ENCODE measurements around the gene MTHFS.
"Not testable (repeated sequence)": the region's sequence is repeated elsewhere in the genome, so short reads cannot be mapped to it uniquely, and the experiment has no call there.

Gene MTHFS

DNA sequence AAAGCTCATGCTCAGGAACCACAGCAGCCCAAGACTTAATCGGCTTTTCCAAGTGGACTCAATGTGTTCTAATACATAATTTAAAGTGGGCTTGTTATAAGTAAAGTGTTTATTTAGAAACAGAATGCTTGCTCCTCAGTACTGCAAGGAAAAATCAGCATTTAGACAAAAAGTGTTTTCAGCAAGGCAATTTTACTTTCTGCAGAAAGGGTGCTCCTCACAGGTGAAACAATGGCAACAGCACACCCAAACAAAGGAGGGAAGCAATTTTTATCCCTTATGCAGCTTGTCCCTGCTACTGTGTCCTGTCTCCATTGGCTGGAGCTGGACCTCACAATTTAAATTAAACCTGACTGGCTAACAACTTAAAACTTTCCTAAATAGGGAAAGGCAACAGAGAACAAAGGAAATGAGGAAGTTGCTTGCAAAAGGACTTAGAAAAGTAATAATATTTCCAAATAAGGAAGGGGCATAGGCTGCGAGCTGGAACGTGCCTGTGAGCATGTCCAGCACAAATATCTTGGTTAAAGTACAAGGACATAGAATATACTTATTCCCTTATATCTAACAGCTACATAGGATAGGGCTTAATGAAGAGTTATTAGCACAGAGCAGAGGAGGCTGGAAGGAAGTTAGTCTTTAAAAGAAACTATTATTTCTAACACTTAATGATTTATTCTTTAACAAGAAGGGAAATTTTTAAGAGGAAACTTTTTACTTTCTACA, 19.1 kb upstream of the MTHFS start:
- not testable (repeated sequence) for DNase-seq (ENCODE audit: low read depth in 2 of 2)

DNA sequence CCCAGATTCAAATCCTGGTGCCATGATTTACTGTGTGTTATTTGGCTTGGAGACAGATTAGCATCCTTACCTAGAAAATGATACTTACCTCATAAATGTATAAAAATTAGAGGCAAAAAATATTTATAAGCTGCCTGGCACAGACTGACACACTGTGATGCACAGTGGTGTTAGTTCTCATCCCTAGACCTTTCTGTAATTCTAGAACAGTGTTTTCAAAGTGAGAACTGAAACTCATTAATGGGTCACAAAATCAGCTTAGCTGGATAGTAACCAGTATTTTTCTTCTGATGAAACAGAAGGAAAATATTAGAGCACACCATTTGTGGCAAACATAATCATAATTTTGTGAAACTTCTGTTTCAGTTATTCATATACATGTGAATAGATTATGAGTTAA, 17.9 kb upstream of the MTHFS start:
- DNase-seq (ENCODE audit: low read depth in 2 of 2): no peak

GRCh38 chr15:79909556-79910335, 12.9 kb upstream of the MTHFS start:
- not testable (repeated sequence) for DNase-seq (ENCODE audit: low read depth in 2 of 2)

GRCh38 chr15:79904271-79904670, 7.5 kb upstream of the MTHFS start:
- no peak for DNase-seq (ENCODE audit: low read depth in 2 of 2)

DNA sequence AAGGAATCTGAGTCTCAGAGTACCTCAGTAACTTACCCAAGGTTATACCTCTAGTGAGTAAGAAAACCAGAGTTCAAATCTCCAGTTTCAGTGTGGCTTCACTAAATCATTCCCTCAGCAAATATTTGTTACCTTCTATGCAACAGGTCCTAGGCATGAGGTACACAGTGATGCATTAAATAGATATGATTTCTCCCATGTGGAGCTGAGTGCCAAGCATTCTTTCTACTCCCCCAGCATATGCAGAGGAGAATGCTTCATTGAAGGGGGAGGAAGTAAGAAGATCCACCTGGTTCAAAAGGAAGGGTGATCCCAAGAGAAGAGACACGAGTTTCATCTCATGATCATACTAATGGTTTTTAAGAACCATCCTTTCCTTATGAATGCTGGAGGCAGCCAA, 6.8 kb upstream of the MTHFS start:
- no peak for DNase-seq (ENCODE audit: low read depth in 2 of 2)

DNA sequence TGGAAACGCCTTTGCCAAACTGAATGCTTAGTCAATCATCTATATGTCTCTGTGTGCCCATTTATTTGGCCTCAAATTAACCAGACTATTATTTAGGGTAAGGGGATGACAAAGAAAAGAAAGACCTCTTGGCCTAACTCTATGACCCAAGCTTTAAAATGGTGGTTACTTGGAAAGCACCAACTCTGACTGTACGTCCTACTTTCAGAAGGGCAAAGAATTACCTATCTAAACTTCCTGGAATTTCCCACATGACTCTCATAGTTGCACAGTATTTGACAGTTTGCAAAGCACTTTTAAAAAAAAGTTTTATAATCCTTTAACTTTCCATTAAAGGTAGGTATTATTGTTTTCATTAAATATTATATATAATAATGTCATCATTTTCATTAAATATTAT, 6.3 kb upstream of the MTHFS start:
- DNase-seq (ENCODE audit: low read depth in 2 of 2): no peak

GRCh38 chr15:79901958-79902357, 5.1 kb upstream of the MTHFS start:
- no peak for DNase-seq (ENCODE audit: low read depth in 2 of 2)

DNA sequence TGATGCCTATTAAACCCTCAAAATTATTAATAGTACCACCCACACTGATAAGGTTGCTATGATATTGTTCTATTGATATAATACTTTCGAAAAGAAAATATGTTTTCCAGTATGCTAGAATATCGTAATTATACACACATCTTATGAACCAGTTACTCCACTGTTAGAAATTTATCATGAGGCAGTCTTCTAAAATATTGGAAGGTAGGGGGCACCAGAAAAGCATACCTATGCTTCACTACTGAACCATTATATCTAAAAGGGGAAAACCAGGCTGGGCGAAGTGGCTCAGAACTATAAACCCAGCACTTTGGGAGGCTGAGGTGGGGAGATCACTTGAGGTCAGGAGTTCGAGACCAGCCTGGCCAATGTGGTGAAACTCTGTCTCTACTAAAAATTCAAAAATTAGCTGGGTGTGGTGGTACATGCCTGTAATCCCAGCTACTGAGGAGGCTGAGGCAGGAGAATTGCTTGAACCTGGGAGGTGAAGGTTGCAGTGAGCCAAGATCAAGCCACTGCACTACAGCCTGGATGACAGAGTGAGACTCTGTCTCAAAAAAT, 4.1 kb upstream of the MTHFS start:
- DNase-seq (ENCODE audit: low read depth in 2 of 2): not testable (repeated sequence)

- DNase-seq (ENCODE audit: low read depth in 2 of 2): no peak
Observed at GRCh38 chr15:79900087-79900486, 3.3 kb upstream of the MTHFS start.

- not testable (repeated sequence) for DNase-seq (ENCODE audit: low read depth in 2 of 2)
Observed at GRCh38 chr15:79898786-79899185, 2.0 kb upstream of the MTHFS start.

DNA sequence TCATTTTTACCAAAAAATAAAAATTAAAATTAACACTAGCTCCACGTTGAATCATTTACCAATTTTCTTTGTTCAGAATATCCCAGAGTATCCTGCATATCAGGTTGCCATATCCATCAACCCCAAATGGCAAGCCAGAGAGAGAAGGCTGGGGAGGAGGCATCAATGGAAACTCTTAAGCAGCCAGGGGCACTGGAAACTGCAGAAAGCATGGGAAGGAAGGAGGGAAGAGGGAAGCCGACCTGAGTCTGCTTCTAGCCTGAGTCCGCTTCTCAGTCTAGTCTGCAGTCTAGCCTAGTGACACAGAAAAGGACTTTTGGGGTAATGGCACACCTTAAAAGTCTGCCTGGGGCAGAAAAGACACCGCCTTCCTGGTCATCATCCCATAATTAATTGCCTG, 1.6 kb upstream of the MTHFS start:
- DNase-seq (ENCODE audit: low read depth in 2 of 2): no peak

DNA sequence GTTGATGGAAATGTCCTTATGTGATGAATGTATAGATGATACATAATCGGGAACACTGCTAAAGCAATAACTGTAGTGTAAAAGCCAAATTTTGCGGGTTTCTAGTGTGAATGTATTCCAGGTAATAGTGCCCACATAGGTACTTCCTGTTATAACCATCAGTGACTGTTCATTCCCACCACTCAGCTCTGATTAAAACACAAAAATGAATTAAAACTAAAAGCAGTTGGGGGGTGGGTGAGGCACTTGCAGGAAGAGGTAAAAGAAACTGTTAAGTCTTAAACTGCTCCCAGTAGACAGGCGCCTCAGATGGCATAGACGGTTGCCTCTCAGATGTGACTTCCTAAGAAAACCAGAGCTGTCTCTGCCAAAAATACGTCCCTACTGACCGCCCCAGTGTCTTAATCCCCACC, 893 bp upstream of the MTHFS start:
- no peak for DNase-seq (ENCODE audit: low read depth in 2 of 2)

- DNase-seq (ENCODE audit: low read depth in 2 of 2): no peak
Observed at GRCh38 chr15:79897380-79897678, 515 bp upstream of the MTHFS start.

- DNase-seq (ENCODE audit: low read depth in 2 of 2): no peak
Observed at GRCh38 chr15:79896131-79896633, 632 bp downstream of the MTHFS start.

GRCh38 chr15:79887054-79887930, 9.5 kb downstream of the MTHFS start:
- no peak for DNase-seq (ENCODE audit: low read depth in 2 of 2)

DNA sequence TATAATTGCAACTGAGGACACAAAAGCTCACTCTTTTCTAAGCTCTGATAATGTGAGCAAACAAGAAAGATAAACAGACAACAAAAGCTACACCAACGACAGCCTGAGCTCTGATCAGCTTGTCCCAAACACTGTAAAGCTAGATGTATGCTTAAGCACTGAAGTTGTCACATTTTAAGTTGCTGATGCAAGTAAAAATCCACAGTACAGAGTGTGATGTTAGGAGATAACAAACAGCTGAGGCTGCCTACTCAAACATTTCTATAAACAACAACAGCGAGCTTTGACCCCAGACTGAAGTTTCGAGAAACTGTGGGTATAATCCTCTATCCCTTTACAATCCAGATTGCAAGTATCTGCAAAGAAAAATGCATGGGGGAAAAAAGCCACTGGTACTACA, 10.7 kb downstream of the MTHFS start:
- no peak for DNase-seq (ENCODE audit: low read depth in 2 of 2)

DNA sequence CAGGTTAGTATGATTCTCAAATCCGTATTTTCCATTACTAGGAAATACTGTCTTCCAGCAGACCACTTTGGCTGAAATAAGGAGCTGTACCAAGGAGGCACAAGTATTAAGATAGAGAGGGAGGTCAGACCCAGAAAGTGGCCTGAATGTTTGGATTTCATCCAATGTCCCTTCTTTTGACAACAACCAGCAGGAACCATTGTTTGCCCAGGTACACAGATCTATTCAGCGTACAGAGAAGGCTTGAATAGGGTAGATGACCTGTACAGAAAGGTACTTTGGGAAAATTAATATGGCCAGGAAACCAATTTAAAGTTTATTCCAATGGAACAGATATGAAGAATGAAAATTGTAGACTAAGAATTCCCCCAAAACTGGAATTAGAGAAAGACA, 12.6 kb downstream of the MTHFS start:
- DNase-seq (ENCODE audit: low read depth in 2 of 2): no peak

GRCh38 chr15:79883579-79884203, 13.1 kb downstream of the MTHFS start:
- no peak for DNase-seq (ENCODE audit: low read depth in 2 of 2)

DNA sequence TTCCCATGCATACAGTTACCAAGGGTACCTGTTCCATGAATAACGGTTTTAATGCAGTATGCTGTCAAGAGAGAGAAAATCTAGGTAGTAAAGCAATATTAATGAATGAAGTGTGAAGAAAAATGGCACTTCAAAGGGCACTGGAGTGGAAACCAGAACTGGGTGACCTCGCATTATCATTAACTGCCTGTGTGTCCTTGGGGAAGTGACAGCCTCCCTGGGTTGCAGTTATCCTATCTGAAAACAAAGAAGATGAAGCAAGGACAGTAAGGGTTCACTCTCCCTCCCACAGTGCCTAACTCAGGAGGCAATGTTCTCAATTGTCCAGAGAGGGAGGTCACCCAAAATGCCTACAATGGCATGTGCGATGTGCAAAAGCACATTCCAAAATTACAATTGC, 15.1 kb downstream of the MTHFS start:
- DNase-seq (ENCODE audit: low read depth in 2 of 2): no peak

DNA sequence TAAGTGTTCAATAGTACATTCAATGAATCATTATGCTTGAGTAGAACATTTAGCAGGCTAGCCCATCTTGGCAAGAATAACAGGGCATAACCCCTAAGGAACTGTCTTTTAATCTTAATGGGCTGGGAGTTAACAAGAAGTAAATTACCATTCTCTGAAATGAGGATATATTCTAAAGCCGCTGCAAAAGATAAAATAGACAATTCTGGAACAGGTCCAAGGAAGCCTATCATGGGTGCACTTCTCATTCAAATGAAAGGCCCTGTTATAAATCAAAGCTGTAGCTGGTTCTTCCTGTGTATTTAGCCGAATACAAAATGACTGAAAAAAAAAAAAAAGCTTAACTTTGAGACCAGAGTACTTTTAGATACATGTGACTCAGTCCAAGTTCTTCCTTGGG, 15.6 kb downstream of the MTHFS start:
- DNase-seq (ENCODE audit: low read depth in 2 of 2): no peak

DNA sequence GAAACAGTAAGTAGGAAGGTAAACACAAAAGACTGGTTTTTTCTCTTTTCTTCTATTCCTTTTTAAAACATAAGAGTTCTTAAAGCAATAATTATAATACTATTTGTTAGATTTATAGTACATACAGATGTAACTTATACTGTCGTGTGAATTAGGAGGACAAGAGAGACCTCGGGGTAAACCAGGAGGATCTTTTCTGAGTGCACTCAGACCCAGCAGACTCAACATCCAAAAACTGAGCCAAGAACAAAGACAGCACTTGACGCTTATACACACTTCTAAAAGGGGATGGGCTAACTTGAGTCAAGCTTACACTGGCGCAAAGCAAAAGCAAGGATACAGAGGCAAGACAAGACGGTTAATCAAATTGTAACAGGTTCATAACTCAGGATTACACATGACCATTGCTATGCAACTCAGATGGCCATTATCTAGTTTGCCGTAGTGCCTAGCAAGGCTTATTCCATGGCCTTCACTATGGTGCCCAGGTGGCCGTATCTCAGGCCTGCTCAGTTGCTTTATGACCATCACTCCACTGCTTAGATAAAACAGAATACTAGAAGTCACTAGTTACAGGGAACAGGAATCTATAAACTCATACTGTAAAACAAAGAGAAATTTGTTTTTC, 18.6 kb downstream of the MTHFS start:
- no peak for DNase-seq (ENCODE audit: low read depth in 2 of 2)
